GM12878 (cell line): Measurements from ENCODE around the gene SEMA3B. TPM values are rescaled to one million over a fixed set of nuclear protein-coding genes. Genes with fewer than 3 reads are reported as not detected.

Experiments used
- ATAC-seq: fragments of 200-7000 bp; cut with Tn5 transposase; 3 replicates; pipeline ENCODE4 v1.9.1; 2020; ENCODE audit warnings: mild to moderate bottlenecking, moderate library complexity
- BruUV-seq: library from RNA; stranded (reverse); fragments of 400-500 nt; replicated peaks from 2 replicates; lab custom pipeline; 2021; lab: Mats Ljungman, UMichigan
- CTCF ChIA-PET: fragments of 300-600 bp; sonication (Branson Sonifier 250); formaldehyde crosslinking; extraction: SDS; loops from one replicate; lab custom pipeline; 2021; ENCODE audit warnings: inconsistent platforms; lab: Yijun Ruan, JAX
- POLR2A ChIA-PET: fragments of 350-600 bp; formaldehyde crosslinking; extraction: SDS; loops from one replicate; lab custom pipeline; 2021; ENCODE audit warnings: inconsistent platforms; lab: Charles Lee
- RAD21 ChIA-PET: fragments of 300-600 bp; sonication (Branson Sonifier 250); formaldehyde crosslinking; loops from one replicate; lab custom pipeline; 2023; ENCODE audit warnings: antibody characterized with exemption; ENCODE audit not compliant: unreplicated experiment; lab: Charles Lee
- SMC1A ChIA-PET: fragments of 300-600 bp; sonication (Branson Sonifier 250); formaldehyde crosslinking; loops from one replicate; lab custom pipeline; 2023; ENCODE audit not compliant: unreplicated experiment, uncharacterized antibody; lab: Charles Lee
- DNase-seq: peaks from one replicate; pipeline ENCODE4 v3.0.0-alpha.2; 2011; ENCODE audit warnings: low read depth, low spot score
- FAIRE-seq: peaks from 3 replicates; lab custom pipeline; 2011; peaks lifted over from hg19 to GRCh38; lab: Jason Lieb, UNC
- H2AFZ ChIP-seq: 2 replicates; pipeline ENCODE4 v1.6.0; 2011; ENCODE audit warnings: low read depth, low read length, control low read depth; ENCODE audit not compliant: control insufficient read depth
- H3K27ac ChIP-seq: 2 replicates; pipeline ENCODE4 v1.5.1; 2011; ENCODE audit warnings: control low read depth; ENCODE audit not compliant: control insufficient read depth, insufficient read depth
- H3K27me3 ChIP-seq, 2 experiments: replicated peaks in 1 of 2; 2 replicates each; pipeline versions ENCODE4 v1.6.0 to v1.6.1; 2011; ENCODE audit warnings: low read length in 1 of 2; ENCODE audit not compliant: control insufficient read depth in 2 of 2, insufficient read depth in 2 of 2
- H3K36me3 ChIP-seq, 2 experiments: 2 replicates each; pipeline ENCODE4 v1.5.1; 2011; ENCODE audit warnings: low read length in 1 of 2; ENCODE audit not compliant: control insufficient read depth in 2 of 2, insufficient read depth in 2 of 2
- H3K4me1 ChIP-seq: 2 replicates; pipeline ENCODE4 v1.6.1; 2011; ENCODE audit warnings: mild to moderate bottlenecking, low read length, moderate library complexity, mixed read lengths; ENCODE audit not compliant: control insufficient read depth, insufficient read depth
- H3K4me2 ChIP-seq: 2 replicates; pipeline ENCODE4 v1.6.0; 2011; ENCODE audit warnings: control low read depth; ENCODE audit not compliant: control insufficient read depth, insufficient read depth
- H3K4me3 ChIP-seq: fragments of 200-600 bp; sonication (generic); 2 replicates; pipeline ENCODE4 v1.5.1; 2016
- H3K79me2 ChIP-seq: 2 replicates; pipeline ENCODE4 v1.6.0; 2011; ENCODE audit warnings: low read length; ENCODE audit not compliant: control insufficient read depth, insufficient read depth
- H3K9ac ChIP-seq: 2 replicates; pipeline ENCODE4 v1.8.0; 2011; ENCODE audit warnings: low read length, control low read depth, mixed read lengths; ENCODE audit not compliant: control insufficient read depth, insufficient read depth
- H3K9me3 ChIP-seq: replicated peaks from 3 replicates; pipeline ENCODE4 v1.5.1; 2011; ENCODE audit warnings: mild to moderate bottlenecking, low read length; ENCODE audit not compliant: control insufficient read depth, insufficient read depth
- H4K20me1 ChIP-seq: 2 replicates; pipeline ENCODE4 v1.6.0; 2011; ENCODE audit not compliant: control insufficient read depth, insufficient read depth
- CEBPB ChIP-seq, 2 experiments: fragments of 150-350 bp in 1 of 2; IDR thresholded peaks; 2 replicates each; pipeline ENCODE4 v1.6.1; 2012 to 2014; ENCODE audit warnings: low read depth in 2 of 2, low read length in 2 of 2, borderline replicate concordance in 1 of 2, inconsistent platforms in 1 of 2
- CHD2 ChIP-seq: IDR thresholded peaks from 2 replicates; pipeline ENCODE4 v1.6.1; 2011; ENCODE audit warnings: low read depth, low read length, improper control_type of control experiment, borderline replicate concordance
- EP300 ChIP-seq, 2 experiments: fragments of 150-350 bp in 1 of 2; IDR thresholded peaks; 2 replicates each; pipeline ENCODE4 v1.6.1; 2011 to 2012; ENCODE audit warnings: low read depth in 2 of 2, low read length in 2 of 2, borderline replicate concordance in 1 of 2, improper control_type of control experiment in 1 of 2, inconsistent platforms in 1 of 2; ENCODE audit not compliant: control insufficient read depth in 1 of 2
- FOS ChIP-seq: IDR thresholded peaks from 3 replicates; pipeline ENCODE4 v1.6.1; 2011; ENCODE audit warnings: borderline replicate concordance; ENCODE audit not compliant: insufficient read length; ENCODE audit errors: extremely low read depth
- GATAD2B ChIP-seq: fragments of 450-650 bp; conservative IDR thresholded peaks from 2 replicates; pipeline ENCODE4 v1.6.1; 2017; ENCODE audit warnings: low read depth, mild to moderate bottlenecking, moderate library complexity
- HDGF ChIP-seq: fragments of 450-650 bp; IDR thresholded peaks from 2 replicates; pipeline ENCODE4 v1.6.1; 2016; ENCODE audit warnings: antibody characterized with exemption
- MYB ChIP-seq: fragments of 150-350 bp; IDR thresholded peaks from 2 replicates; pipeline ENCODE4 v1.6.1; 2014; ENCODE audit warnings: mild to moderate bottlenecking, low read depth, low read length, borderline replicate concordance
- RCOR1 ChIP-seq: conservative IDR thresholded peaks from 2 replicates; pipeline ENCODE4 v1.6.1; 2012; ENCODE audit warnings: low read depth, low read length, improper control_type of control experiment
- SREBF2 ChIP-seq: IDR thresholded peaks from 2 replicates; pipeline ENCODE4 v1.6.1; 2012; ENCODE audit warnings: mild to moderate bottlenecking, low read length
- SUZ12 ChIP-seq: fragments of 200-600 bp; sonication (generic); IDR thresholded peaks from one replicate; pipeline ENCODE4 v1.6.1; 2018; ENCODE audit warnings: antibody characterized with exemption, mild to moderate bottlenecking; ENCODE audit not compliant: unreplicated experiment
- ZZZ3 ChIP-seq: IDR thresholded peaks from 2 replicates; pipeline ENCODE4 v1.6.1; 2011; ENCODE audit warnings: low read depth; ENCODE audit not compliant: control insufficient read depth, insufficient read length
- WGBS: methylation state at CpG from one replicate; pipeline ENCODE4 v1.1.6; 2016; ENCODE audit warnings: low lambda C conversion rate; ENCODE audit not compliant: insufficient replicate concordance, insufficient coverage; ENCODE audit errors: missing lambda C conversion rate; 5-methylcytosine and 5-hydroxymethylcytosine counted together
- in situ Hi-C: fragments of 300-500 bp; cut with MboI; formaldehyde crosslinking; loops from 9 replicates; pipeline ENCODE4 v1.14.3; 2018; ENCODE audit warnings: mixed read lengths
- intact Hi-C: fragments of 100-400 bp; cut with micrococcal nuclease; formaldehyde crosslinking; loops from one replicate; pipeline ENCODE4 v1.14.2; 2022; ENCODE audit not compliant: unreplicated experiment
- polyA plus RNA-seq, 11 experiments: library from polyadenylated mRNA; depleted of rRNA in 4 of 11; unstranded in 6 of 11; stranded (reverse) in 5 of 11; fragments of >200 nt; fragmentation: Nextera tagmentation in 4 of 11; fragmentation: Illumina TruSeq in 1 of 11; extraction: Ambion mirVana in 4 of 11; extraction: Trizol in 1 of 11; gene quantifications; 1 replicate in 1 of 11; 2 replicates in 10 of 11; pipeline versions ENCODE4 v1.2.1 to v1.2.3, GENCODE V29; 2011 to 2016; ENCODE audit warnings: inconsistent platforms in 2 of 11, missing spikeins in 2 of 11, low read depth in 1 of 11
- total RNA-seq, 4 experiments: library from RNA; depleted of rRNA in 3 of 4; stranded (reverse); fragments of >200 nt in 3 of 4; fragmentation: Illumina TruSeq in 1 of 4; extraction: Trizol in 1 of 4; gene quantifications; 2 replicates each; pipeline versions ENCODE4 v1.2.1 to v1.2.3, GENCODE V29; 2013 to 2021
- TF ChIP-seq, protein P1 (sequence below): fragments of 450-650 bp; IDR thresholded peaks from 2 replicates; pipeline ENCODE4 v1.6.1; 2017; ENCODE audit warnings: mild to moderate bottlenecking, moderate library complexity
- TF ChIP-seq, protein P2 (sequence below): IDR thresholded peaks from 2 replicates; pipeline ENCODE4 v1.6.1; 2012; ENCODE audit warnings: improper control_type of control experiment, low read depth, low read length; ENCODE audit not compliant: insufficient replicate concordance

Gene SEMA3B
- total and polyA plus RNA-seq, 10 of the 15 experiments (the other 5 are each of a cell fraction or from before 2014, with no cell fraction given) = 0.06 to 0.59 (median 0.14) TPM; not detected in 2

DNA sequence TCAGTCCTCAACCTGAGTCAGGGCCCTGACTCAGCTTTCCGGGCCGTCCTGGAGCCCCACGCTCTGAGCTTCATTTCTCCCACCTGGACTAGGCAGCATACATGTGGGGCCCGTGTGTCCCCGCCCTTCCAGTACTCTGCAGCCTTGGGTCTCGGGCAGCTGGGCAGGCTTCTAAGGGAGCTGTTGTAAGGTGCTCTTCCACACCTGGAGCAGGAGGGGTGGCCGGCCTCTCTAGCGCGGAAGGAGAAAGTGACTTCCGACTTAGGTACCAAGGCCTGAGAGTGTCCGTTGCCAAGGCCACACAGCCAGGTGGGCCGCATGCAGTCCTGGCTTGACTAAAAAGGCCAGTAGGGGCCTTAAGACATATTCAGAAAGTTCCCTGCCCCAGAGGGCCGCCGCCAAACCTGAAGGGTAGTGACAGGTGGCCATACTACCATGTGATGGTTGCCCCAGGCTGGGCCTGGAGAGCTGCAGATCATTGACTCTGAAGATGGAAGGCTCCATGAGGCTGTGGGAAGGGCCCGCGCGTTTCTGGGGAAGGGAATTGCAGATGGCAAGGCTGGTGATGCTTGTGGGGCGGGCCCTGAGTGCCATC is 9.4 kb upstream of the SEMA3B start:
- intact Hi-C loops (no loop called here), in situ Hi-C loops (no loop called here)
- H4K20me1 ChIP-seq = no peaks in the 10 kb centered on the region
- no peaks in the 10 kb centered on the region for H3K27me3 ChIP-seq
- ChIA-PET RAD21 (interaction anchor here (0.7 to 2.2 kb wide), 8 partner anchors 12 to 65 kb away, joined by 3 to 18 read pairs (median 6); no protein-coding TSS in a partner anchor), SMC1A (interaction anchor here (1.1 to 2.9 kb wide), 3 partner anchors 13 to 15 kb away, joined by 3 to 10 read pairs (median 5); no protein-coding TSS in a partner anchor), CTCF (interaction anchor here (1.0 to 7.9 kb wide), 9 partner anchors 8 to 65 kb away, joined by 3 to 44 read pairs (median 7); partner anchors contain the start of genes GNAI2, HYAL3, NAA80 and SEMA3B), POLR2A (interaction anchor here (0.6 to 1.9 kb wide), 7 partner anchors 11 to 505 kb away, joined by 3 to 7 read pairs (median 4); partner anchors contain the start of genes GNAI2 and LSMEM2)
- ATAC-seq = peak; percentile 36
- H3K9ac ChIP-seq = no peak overlapping the region; the same call in 1 of the 2 replicates
- WGBS = 57% methylated on average over 18 of the region's 18 CpGs
- H3K4me2 ChIP-seq = peak overlapping the region; percentile 52
- peaks cover 13% of the 10 kb centered on the region; the same call in 1 of the 3 replicates for H3K9me3 ChIP-seq
- peaks cover 14% of the 10 kb centered on the region for H3K4me1 ChIP-seq
- DNase-seq = no peak
- H3K36me3 ChIP-seq = peaks cover 15 to 28% of the 10 kb centered on the region in 2 experiments; a peak in 3 of 4 replicates
- FAIRE-seq = no peak
- no peak overlapping the region for H2AFZ ChIP-seq
- no peak overlapping the region; the same call in 1 of the 2 replicates for H3K4me3 ChIP-seq
- no peaks in the 10 kb centered on the region for H3K79me2 ChIP-seq
- H3K27ac ChIP-seq = no peak overlapping the region
- no TSS peak for BruUV-seq
- no peak for TF ChIP-seq GATAD2B
- TF ChIP-seq SREBF2 = no peak
- no peak for TF ChIP-seq FOS
- TF ChIP-seq, protein P1, sequence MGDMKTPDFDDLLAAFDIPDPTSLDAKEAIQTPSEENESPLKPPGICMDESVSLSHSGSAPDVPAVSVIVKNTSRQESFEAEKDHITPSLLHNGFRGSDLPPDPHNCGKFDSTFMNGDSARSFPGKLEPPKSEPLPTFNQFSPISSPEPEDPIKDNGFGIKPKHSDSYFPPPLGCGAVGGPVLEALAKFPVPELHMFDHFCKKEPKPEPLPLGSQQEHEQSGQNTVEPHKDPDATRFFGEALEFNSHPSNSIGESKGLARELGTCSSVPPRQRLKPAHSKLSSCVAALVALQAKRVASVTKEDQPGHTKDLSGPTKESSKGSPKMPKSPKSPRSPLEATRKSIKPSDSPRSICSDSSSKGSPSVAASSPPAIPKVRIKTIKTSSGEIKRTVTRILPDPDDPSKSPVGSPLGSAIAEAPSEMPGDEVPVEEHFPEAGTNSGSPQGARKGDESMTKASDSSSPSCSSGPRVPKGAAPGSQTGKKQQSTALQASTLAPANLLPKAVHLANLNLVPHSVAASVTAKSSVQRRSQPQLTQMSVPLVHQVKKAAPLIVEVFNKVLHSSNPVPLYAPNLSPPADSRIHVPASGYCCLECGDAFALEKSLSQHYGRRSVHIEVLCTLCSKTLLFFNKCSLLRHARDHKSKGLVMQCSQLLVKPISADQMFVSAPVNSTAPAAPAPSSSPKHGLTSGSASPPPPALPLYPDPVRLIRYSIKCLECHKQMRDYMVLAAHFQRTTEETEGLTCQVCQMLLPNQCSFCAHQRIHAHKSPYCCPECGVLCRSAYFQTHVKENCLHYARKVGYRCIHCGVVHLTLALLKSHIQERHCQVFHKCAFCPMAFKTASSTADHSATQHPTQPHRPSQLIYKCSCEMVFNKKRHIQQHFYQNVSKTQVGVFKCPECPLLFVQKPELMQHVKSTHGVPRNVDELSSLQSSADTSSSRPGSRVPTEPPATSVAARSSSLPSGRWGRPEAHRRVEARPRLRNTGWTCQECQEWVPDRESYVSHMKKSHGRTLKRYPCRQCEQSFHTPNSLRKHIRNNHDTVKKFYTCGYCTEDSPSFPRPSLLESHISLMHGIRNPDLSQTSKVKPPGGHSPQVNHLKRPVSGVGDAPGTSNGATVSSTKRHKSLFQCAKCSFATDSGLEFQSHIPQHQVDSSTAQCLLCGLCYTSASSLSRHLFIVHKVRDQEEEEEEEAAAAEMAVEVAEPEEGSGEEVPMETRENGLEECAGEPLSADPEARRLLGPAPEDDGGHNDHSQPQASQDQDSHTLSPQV = no peak
- no peak for TF ChIP-seq CHD2
- no peak for TF ChIP-seq EP300 (IDR thresholded peaks at IDR 0.05; ENCODE audit: borderline replicate concordance in 1 of 2, control insufficient read depth in 1 of 2, low read depth in 2 of 2, low read length in 2 of 2)
- TF ChIP-seq, protein P2, sequence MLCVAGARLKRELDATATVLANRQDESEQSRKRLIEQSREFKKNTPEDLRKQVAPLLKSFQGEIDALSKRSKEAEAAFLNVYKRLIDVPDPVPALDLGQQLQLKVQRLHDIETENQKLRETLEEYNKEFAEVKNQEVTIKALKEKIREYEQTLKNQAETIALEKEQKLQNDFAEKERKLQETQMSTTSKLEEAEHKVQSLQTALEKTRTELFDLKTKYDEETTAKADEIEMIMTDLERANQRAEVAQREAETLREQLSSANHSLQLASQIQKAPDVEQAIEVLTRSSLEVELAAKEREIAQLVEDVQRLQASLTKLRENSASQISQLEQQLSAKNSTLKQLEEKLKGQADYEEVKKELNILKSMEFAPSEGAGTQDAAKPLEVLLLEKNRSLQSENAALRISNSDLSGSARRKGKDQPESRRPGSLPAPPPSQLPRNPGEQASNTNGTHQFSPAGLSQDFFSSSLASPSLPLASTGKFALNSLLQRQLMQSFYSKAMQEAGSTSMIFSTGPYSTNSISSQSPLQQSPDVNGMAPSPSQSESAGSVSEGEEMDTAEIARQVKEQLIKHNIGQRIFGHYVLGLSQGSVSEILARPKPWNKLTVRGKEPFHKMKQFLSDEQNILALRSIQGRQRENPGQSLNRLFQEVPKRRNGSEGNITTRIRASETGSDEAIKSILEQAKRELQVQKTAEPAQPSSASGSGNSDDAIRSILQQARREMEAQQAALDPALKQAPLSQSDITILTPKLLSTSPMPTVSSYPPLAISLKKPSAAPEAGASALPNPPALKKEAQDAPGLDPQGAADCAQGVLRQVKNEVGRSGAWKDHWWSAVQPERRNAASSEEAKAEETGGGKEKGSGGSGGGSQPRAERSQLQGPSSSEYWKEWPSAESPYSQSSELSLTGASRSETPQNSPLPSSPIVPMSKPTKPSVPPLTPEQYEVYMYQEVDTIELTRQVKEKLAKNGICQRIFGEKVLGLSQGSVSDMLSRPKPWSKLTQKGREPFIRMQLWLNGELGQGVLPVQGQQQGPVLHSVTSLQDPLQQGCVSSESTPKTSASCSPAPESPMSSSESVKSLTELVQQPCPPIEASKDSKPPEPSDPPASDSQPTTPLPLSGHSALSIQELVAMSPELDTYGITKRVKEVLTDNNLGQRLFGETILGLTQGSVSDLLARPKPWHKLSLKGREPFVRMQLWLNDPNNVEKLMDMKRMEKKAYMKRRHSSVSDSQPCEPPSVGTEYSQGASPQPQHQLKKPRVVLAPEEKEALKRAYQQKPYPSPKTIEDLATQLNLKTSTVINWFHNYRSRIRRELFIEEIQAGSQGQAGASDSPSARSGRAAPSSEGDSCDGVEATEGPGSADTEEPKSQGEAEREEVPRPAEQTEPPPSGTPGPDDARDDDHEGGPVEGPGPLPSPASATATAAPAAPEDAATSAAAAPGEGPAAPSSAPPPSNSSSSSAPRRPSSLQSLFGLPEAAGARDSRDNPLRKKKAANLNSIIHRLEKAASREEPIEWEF = no peak
- TF ChIP-seq SUZ12 = no peak
- no peak for TF ChIP-seq ZZZ3
- no peak for TF ChIP-seq RCOR1
- TF ChIP-seq HDGF = peak; percentile 32; the same call in 1 of the 2 replicates
- no peak for TF ChIP-seq MYB
- TF ChIP-seq CEBPB (IDR thresholded peaks at IDR 0.05; ENCODE audit: borderline replicate concordance in 1 of 2, low read depth in 2 of 2, low read length in 2 of 2) = no peak
